AG09309 (cell line): Measurements from ENCODE around the gene SLC6A1.

Experiments
- DNase-seq: peaks from one replicate; pipeline ENCODE4 v3.0.0-alpha.2; 2010; ENCODE audit warnings: low read depth
- H3K4me3 ChIP-seq: 2 replicates; pipeline ENCODE4 v1.5.1; 2011; ENCODE audit warnings: mild to moderate bottlenecking, low read depth, low read length, moderate library complexity; ENCODE audit not compliant: control insufficient read depth
- TF ChIP-seq, protein P1 (sequence below): IDR thresholded peaks from 2 replicates; pipeline ENCODE4 v1.5.1; 2011; ENCODE audit warnings: mild to moderate bottlenecking, low read depth, low read length, inconsistent platforms; ENCODE audit not compliant: insufficient read depth, control insufficient read depth; ENCODE audit errors: missing control alignments

SLC6A1 gene

DNA sequence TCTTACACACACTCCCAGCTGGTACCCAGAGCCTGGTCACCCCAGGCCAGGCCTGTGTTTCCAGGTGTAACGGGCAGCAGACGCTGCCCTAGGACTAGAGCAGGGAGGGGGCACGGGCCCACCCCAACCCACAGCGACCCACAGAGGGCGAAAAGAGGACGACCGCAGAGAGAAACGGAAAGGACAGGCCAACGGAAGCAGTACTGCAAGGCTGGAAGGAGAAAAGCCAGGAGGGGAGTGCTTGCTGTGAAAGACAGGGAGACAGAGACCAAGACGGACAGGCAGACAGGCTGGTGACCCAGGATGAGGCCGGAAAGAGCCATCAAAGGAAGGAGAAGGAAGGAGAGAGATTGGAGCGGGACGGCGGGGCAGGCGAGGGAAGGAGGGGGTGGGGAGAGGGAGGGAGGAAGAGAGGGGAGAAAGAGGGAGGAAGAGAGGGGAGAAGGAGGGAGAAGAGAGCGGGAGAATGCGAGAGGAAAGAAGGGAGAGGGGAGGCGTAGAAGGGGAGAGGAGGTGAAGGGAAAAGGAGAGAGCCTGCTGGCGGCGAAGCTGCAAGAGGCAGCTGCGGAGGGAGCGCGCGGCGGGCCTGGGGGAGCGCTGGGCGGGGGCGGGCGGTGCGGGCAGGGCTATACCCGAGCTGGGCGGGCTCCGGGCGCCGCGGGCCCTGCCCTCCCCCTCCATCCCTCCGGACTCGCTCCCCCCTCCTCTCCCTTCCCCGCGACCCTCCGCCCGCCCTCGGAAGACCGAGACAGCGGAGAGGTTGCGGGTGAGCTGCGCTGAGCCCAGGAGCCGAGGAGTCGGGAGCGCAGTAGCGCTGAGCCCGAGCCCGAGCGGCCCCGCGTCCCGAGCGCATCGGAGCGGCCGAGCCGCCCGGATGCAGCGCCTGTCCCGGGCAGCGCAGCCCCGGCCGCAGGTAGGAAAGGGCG lies at the start of gene SLC6A1:
SLC6A1 (plus strand) TSS at position 732 of the 926 bp plus-strand sequence. CDS start 24,464 bp downstream, outside the sequence.
- H3K4me3 ChIP-seq: peak within 1 kb of the TSS; percentile 3
- TF ChIP-seq, protein P1, sequence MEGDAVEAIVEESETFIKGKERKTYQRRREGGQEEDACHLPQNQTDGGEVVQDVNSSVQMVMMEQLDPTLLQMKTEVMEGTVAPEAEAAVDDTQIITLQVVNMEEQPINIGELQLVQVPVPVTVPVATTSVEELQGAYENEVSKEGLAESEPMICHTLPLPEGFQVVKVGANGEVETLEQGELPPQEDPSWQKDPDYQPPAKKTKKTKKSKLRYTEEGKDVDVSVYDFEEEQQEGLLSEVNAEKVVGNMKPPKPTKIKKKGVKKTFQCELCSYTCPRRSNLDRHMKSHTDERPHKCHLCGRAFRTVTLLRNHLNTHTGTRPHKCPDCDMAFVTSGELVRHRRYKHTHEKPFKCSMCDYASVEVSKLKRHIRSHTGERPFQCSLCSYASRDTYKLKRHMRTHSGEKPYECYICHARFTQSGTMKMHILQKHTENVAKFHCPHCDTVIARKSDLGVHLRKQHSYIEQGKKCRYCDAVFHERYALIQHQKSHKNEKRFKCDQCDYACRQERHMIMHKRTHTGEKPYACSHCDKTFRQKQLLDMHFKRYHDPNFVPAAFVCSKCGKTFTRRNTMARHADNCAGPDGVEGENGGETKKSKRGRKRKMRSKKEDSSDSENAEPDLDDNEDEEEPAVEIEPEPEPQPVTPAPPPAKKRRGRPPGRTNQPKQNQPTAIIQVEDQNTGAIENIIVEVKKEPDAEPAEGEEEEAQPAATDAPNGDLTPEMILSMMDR: no peak
- no peak for DNase-seq

DNA sequence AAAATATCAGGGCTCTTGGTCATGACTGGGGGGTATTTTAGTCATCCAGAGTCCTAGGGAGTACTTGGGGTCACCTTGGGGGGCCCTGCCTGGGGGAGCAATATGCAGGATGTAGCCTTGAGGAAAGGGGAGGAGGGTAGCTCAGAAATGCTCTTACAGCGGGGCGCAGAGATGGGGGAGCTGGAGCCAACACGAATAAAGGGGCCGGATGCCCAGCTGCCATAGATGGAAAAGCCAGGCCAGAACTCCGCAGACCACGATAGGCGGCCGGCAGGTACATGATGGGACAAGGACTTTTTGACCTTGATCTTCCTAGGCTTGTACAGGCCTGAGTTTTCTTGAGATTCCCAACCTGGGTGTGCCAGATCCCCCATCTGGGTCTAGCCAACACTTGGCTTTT lies 47.7 kb upstream of the SLC6A1 start:
- DNase-seq: no peak
- H3K4me3 ChIP-seq: no peak overlapping the region
- TF ChIP-seq, protein P1: no peak

DNA sequence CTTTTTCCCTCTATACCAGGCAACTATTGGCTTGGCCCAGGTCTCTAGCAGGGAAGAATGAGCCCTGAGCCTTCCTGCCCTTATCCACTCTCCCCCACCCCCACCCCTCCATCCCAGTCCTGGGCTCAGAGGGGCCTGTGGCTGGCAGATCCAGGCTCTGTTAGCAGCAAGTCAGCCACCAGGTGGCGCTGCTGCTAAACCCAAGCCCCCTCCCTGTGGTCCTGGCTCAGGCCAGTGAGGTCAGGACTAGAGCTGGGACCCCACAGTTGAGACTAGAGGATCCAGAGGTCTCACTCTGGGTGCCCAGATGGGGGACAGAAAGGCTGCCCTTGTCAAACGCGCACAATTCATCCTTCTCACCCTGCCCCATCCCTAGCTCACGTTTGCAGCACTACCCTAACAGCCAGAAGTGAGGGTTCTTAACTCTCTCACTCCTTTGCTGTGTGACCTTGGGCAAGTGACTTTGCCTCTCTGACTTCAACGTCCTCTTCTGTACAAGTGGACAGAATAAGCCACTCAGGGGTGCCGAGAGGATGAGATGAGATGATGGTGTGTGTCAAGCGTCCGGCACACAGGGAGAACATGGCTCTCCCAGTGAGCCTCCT lies 46.8 kb upstream of the SLC6A1 start:
- no peak for DNase-seq
- TF ChIP-seq, protein P1: peak; percentile 78
- H3K4me3 ChIP-seq: no peak overlapping the region

DNA sequence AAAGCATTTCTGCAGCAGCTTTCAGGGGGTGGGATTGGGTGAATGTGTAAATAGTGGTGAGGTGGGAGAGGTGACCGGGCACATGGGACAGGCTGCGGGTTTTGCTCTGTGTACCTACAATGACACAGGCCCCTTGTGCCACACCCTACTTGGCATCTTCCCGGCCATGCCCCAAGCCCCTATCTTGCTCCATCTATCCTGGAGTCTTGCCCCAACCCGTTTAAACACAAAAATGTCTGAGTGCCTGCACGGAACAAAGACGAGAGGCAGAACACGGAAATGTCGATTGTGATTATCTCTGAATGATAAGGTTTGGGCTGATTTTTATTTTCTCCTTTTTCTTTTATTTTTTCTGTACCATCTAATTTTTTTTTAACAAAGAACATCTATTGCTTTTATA lies 46.0 kb upstream of the SLC6A1 start:
- H3K4me3 ChIP-seq: no peak overlapping the region
- DNase-seq: no peak
- TF ChIP-seq, protein P1: no peak

DNA sequence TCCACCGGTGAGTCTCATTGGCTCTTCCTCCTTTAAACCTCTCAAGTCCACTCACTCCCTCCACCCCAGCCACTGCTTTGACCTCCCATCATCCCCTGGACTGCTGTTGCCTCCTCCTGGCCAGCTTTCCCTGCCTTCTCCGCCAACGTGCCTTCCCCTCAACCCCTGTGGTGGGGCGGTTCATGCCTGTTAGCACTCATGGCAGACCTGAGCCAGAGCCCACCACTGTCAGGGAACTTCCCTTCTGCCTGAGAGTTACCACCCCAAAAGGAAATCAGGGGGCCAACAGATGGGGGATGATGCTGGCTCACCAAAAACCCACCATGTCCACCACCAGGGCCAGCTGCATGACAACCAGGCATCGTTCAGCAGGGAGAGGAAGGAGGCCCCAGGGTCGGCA lies 44.2 kb upstream of the SLC6A1 start:
- H3K4me3 ChIP-seq: no peak overlapping the region
- no peak for DNase-seq
- TF ChIP-seq, protein P1: no peak

DNA sequence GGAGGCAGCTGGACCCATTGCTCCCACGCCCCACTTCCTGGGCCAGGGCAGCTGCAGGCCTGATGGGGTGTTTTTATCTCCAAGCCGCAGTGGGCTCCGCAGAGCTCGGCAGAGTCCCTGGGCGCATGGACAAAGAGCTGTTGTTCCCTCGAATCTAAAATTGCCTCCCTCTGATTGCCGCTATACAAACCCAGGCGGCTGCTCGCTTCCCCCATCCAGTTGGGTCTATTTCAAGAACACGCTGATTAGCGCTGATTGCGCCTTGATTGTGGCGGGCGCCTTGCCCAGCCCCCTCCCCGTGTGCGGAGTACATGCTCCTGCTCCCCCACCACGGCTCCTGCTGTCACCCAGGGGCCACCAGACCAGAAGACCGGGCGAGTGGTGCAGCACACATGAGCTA lies 43.4 kb upstream of the SLC6A1 start:
- no peak for DNase-seq
- TF ChIP-seq, protein P1: no peak
- H3K4me3 ChIP-seq: no peak overlapping the region
